Caco-2 (cell line): Measurements from ENCODE around the gene PGM2L1. TPM values are rescaled to one million over a fixed set of nuclear protein-coding genes. Genes with fewer than 3 reads are reported as not detected.

Experiments used
- BruUV-seq: library from RNA; stranded (reverse); fragments of 400-500 nt; replicated peaks from 2 replicates; lab custom pipeline; 2021; lab: Mats Ljungman, UMichigan
- CTCF ChIA-PET: fragments of 300-600 bp; sonication (Branson Sonifier 250); formaldehyde crosslinking; loops from one replicate; lab custom pipeline; 2022; ENCODE audit warnings: antibody characterized with exemption; lab: Charles Lee
- POLR2A ChIA-PET: fragments of 300-600 bp; sonication (Branson Sonifier 250); formaldehyde crosslinking; loops from one replicate; lab custom pipeline; 2022; ENCODE audit warnings: antibody characterized with exemption; lab: Charles Lee
- DNase-seq, 2 experiments: peaks; one replicate each; pipeline versions ENCODE4 v3.0.0 to v3.0.0-alpha.2; 2020 to 2022
- H3K27me3 ChIP-seq: replicated peaks from 2 replicates; pipeline ENCODE4 v1.6.0; 2011; ENCODE audit warnings: low read length; ENCODE audit not compliant: control insufficient read depth, insufficient read depth
- H3K36me3 ChIP-seq: 2 replicates; pipeline ENCODE4 v1.5.1; 2011; ENCODE audit warnings: low read length; ENCODE audit not compliant: control insufficient read depth, insufficient read depth
- H3K4me1 ChIP-seq: fragments of 250-450 bp; sonication (Bioruptor Pico); 2 replicates; pipeline ENCODE4 v1.5.1; 2020; ENCODE audit warnings: mild to moderate bottlenecking
- H3K4me3 ChIP-seq: 2 replicates; pipeline ENCODE4 v1.5.1; 2011; ENCODE audit warnings: low read depth, mild to moderate bottlenecking, control low read depth, low read length
- H3K9me3 ChIP-seq: fragments of 250-450 bp; sonication (Bioruptor Pico); 2 replicates; pipeline ENCODE4 v1.5.1; 2020; ENCODE audit warnings: mild to moderate bottlenecking, moderate library complexity
- H3K27ac Mint-ChIP-seq: one replicate; pipeline ENCODE4 v1.8.0; 2022; ENCODE audit warnings: mixed read lengths; ENCODE audit not compliant: unreplicated experiment
- H3K27me3 Mint-ChIP-seq: one replicate; pipeline ENCODE4 v1.8.0; 2022; ENCODE audit warnings: mixed read lengths; ENCODE audit not compliant: insufficient read depth, unreplicated experiment
- H3K36me3 Mint-ChIP-seq: one replicate; pipeline ENCODE4 v1.8.0; 2022; ENCODE audit warnings: mild to moderate bottlenecking, mixed read lengths; ENCODE audit not compliant: insufficient read depth, unreplicated experiment
- H3K4me1 Mint-ChIP-seq: one replicate; pipeline ENCODE4 v1.8.0; 2022; ENCODE audit warnings: low read depth, mixed read lengths; ENCODE audit not compliant: unreplicated experiment
- H3K4me3 Mint-ChIP-seq: one replicate; pipeline ENCODE4 v1.8.0; 2022; ENCODE audit warnings: mild to moderate bottlenecking, moderate library complexity, mixed read lengths; ENCODE audit not compliant: unreplicated experiment
- H3K9me3 Mint-ChIP-seq: one replicate; pipeline ENCODE4 v1.8.0; 2022; ENCODE audit warnings: mixed read lengths; ENCODE audit not compliant: unreplicated experiment
- intact Hi-C: fragments of 100-400 bp; cut with micrococcal nuclease; formaldehyde crosslinking; loops from one replicate; pipeline ENCODE4 v1.10.0; 2022; ENCODE audit not compliant: unreplicated experiment
- total RNA-seq: library from RNA; stranded (reverse); gene quantifications from 2 replicates; pipeline ENCODE4 v1.2.3, GENCODE V29; 2022
- TF ChIP-seq, protein P1 (sequence below), 2 experiments: fragments of 200-600 bp in 1 of 2; IDR thresholded peaks; 1 replicate in 1 of 2; 2 replicates in 1 of 2; pipeline versions ENCODE4 v1.5.1 to v1.8.0; 2011 to 2022; ENCODE audit warnings: antibody characterized with exemption in 1 of 2, control low read depth in 1 of 2, inconsistent platforms in 1 of 2, low read depth in 1 of 2, low read length in 1 of 2, mild to moderate bottlenecking in 1 of 2, moderate library complexity in 1 of 2; ENCODE audit not compliant: insufficient read depth in 1 of 2, severe bottlenecking in 1 of 2, unreplicated experiment in 1 of 2

The PGM2L1 gene
- total RNA-seq, 1 experiment from 2014 or later, result 8.0 TPM

DNA sequence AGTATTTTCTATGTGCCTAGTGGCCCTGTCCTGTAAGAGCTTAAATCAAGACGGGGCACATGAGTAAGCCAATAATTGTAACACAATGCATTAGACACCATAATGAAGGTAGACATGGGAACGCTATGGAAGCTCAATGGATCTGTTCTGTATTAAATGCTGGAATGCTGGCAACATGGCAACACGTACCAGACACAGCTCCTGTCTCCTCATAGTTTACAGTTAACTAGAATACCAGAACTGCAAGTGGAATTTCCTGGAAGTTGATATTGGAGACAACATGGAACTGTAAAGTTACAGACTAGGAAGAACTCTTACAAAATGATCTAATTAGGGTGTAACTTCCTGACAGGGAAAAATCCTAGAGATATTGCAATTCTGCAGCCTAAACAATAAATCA lies 99.2 kb downstream of the PGM2L1 start:
- Histone ChIP-seq H3K4me1 (no peaks in the 10 kb centered on the region), H3K36me3 (no peaks in the 10 kb centered on the region), H3K27me3 (no peaks in the 10 kb centered on the region; the same call in 1 of the 2 replicates), H3K9me3 (no peaks in the 10 kb centered on the region), H3K4me3 (no peak overlapping the region)
- POLR2A ChIA-PET, result no interaction called here
- peaks cover 5% of the 10 kb centered on the region for H3K9me3 Mint-ChIP-seq
- no peak overlapping the region for H3K4me3 Mint-ChIP-seq
- TF ChIP-seq, protein P1, sequence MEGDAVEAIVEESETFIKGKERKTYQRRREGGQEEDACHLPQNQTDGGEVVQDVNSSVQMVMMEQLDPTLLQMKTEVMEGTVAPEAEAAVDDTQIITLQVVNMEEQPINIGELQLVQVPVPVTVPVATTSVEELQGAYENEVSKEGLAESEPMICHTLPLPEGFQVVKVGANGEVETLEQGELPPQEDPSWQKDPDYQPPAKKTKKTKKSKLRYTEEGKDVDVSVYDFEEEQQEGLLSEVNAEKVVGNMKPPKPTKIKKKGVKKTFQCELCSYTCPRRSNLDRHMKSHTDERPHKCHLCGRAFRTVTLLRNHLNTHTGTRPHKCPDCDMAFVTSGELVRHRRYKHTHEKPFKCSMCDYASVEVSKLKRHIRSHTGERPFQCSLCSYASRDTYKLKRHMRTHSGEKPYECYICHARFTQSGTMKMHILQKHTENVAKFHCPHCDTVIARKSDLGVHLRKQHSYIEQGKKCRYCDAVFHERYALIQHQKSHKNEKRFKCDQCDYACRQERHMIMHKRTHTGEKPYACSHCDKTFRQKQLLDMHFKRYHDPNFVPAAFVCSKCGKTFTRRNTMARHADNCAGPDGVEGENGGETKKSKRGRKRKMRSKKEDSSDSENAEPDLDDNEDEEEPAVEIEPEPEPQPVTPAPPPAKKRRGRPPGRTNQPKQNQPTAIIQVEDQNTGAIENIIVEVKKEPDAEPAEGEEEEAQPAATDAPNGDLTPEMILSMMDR (IDR thresholded peaks at IDR 0.05; ENCODE audit: insufficient read depth in 1 of 2, low read depth in 1 of 2, low read length in 1 of 2, severe bottlenecking in 1 of 2, unreplicated experiment in 1 of 2), result no peak
- H3K4me1 Mint-ChIP-seq, result no peaks in the 10 kb centered on the region
- CTCF ChIA-PET, result no interaction called here
- BruUV-seq, result no TSS peak
- H3K27me3 Mint-ChIP-seq, result peaks cover 9% of the 10 kb centered on the region
- H3K27ac Mint-ChIP-seq, result no peak overlapping the region
- intact Hi-C loops, result no loop called here
- DNase-seq, result no peak
- no peaks in the 10 kb centered on the region for H3K36me3 Mint-ChIP-seq

DNA sequence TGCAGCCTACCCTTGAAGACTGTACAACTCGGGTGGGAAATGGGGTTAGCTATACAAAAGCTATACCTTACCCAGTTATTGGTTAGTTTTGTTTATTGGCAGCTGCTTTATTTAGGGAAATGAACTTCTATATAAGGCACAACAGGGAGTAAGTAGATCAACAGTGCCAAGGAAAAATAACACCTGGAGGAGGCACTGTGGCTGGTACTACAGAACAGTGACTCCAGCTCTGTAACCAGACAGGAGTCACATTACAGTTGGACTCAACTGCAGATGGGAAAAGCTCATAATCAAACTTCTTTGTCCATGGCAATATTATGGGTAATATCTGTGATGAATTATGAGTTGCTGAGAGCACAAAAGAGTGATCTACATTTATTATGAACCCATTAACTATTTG lies 100.7 kb downstream of the PGM2L1 start:
- intact Hi-C loops, result no loop called here
- Histone ChIP-seq H3K4me3 (no peak overlapping the region), H3K4me1 (no peaks in the 10 kb centered on the region), H3K9me3 (no peaks in the 10 kb centered on the region), H3K27me3 (no peaks in the 10 kb centered on the region), H3K36me3 (no peaks in the 10 kb centered on the region)
- Mint-ChIP-seq H3K4me3 (no peak overlapping the region), H3K27me3 (peaks cover 14% of the 10 kb centered on the region), H3K4me1 (no peaks in the 10 kb centered on the region), H3K9me3 (peaks cover 10% of the 10 kb centered on the region), H3K27ac (no peak overlapping the region), H3K36me3 (no peaks in the 10 kb centered on the region)
- DNase-seq, result no peak
- BruUV-seq, result no TSS peak
- CTCF ChIA-PET, result no interaction called here
- POLR2A ChIA-PET, result no interaction called here
- TF ChIP-seq, protein P1 (IDR thresholded peaks at IDR 0.05; ENCODE audit: insufficient read depth in 1 of 2, low read depth in 1 of 2, low read length in 1 of 2, severe bottlenecking in 1 of 2, unreplicated experiment in 1 of 2), result no peak

DNA sequence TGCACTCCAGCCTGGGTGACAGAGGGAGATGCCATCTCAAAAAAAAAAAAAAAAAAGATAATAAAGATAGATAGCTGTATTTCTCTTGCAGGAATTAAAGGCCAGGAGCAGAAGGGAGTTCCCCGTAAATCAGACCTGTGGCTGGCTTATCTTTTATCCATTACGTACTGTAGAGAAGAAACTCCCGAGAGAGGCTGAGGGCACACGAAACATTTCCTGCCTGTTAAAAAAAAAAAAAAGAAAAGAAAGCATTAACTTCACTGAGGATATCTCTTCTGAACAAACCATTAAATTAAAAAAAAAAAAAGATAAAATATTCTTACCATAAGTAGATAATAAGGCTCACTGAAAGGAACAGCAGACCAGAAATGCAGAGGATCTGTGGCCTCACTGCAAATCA lies 109.3 kb downstream of the PGM2L1 start:
- Histone ChIP-seq H3K27me3 (no peaks in the 10 kb centered on the region), H3K9me3 (0 out of 2 replicates have a peak, but pooled peaks cover 2% of the 10 kb centered on the region), H3K4me3 (no peak overlapping the region), H3K36me3 (no peaks in the 10 kb centered on the region), H3K4me1 (no peaks in the 10 kb centered on the region)
- intact Hi-C loops, result no loop called here
- BruUV-seq, result no TSS peak
- peaks cover 4% of the 10 kb centered on the region for H3K9me3 Mint-ChIP-seq
- H3K4me1 Mint-ChIP-seq, result no peaks in the 10 kb centered on the region
- H3K36me3 Mint-ChIP-seq, result no peaks in the 10 kb centered on the region
- CTCF ChIA-PET, result interaction anchor here (0.7 kb wide), 1 partner anchor 91 kb away, joined by 4 read pairs; no protein-coding TSS in a partner anchor
- TF ChIP-seq, protein P1 (IDR thresholded peaks at IDR 0.05; ENCODE audit: insufficient read depth in 1 of 2, low read depth in 1 of 2, low read length in 1 of 2, severe bottlenecking in 1 of 2, unreplicated experiment in 1 of 2), result no peak
- peaks cover 9% of the 10 kb centered on the region for H3K27me3 Mint-ChIP-seq
- no peak overlapping the region for H3K27ac Mint-ChIP-seq
- no peak overlapping the region for H3K4me3 Mint-ChIP-seq
- no peak for DNase-seq
- POLR2A ChIA-PET, result no interaction called here
